Effector CD8-positive, alpha-beta T cell (primary cell): ENCODE measurements around the gene PKLR.
A peak's percentile ranks its signal among the peaks of the same experiment; 100 is the strongest.
"Not testable (repeated sequence)": the region's sequence is repeated elsewhere in the genome, so short reads cannot be mapped to it uniquely, and the experiment has no call there.

Source experiments
- DNase-seq: peaks from one replicate; lab custom pipeline; 2025; lab: John Stamatoyannopoulos, UW

Gene PKLR

GRCh38 chr1:155255243-155256007 is 45.8 kb downstream of the PKLR start, which contains the start of gene ENTREP3:
TSS of gene ENTREP3 (minus strand) at chr1:155255483. CDS start at chr1:155254877, 606 bp downstream.
- peak; percentile 66 for DNase-seq

GRCh38 chr1:155254714-155255242 is 46.5 kb downstream of the PKLR start:
- no peak for DNase-seq

- DNase-seq: no peak
Measured at GRCh38 chr1:155254228-155254713, 47.0 kb downstream of the PKLR start.

GRCh38 chr1:155253797-155254196 is 47.4 kb downstream of the PKLR start:
- no peak for DNase-seq

GRCh38 chr1:155253208-155253607 is 48.0 kb downstream of the PKLR start:
- no peak for DNase-seq

GRCh38 chr1:155251566-155251965 is 49.7 kb downstream of the PKLR start:
- no peak for DNase-seq

- peak; percentile 95 for DNase-seq
Measured at GRCh38 chr1:155250633-155251449, 50.4 kb downstream of the PKLR start.

- DNase-seq: peak; percentile 57
Measured at GRCh38 chr1:155250246-155250632, 51.0 kb downstream of the PKLR start.

GRCh38 chr1:155247667-155248553 is 53.3 kb downstream of the PKLR start:
- DNase-seq: no peak

- DNase-seq: not testable (repeated sequence)
Measured at GRCh38 chr1:155246796-155247195, 54.4 kb downstream of the PKLR start.

- no peak for DNase-seq
Measured at GRCh38 chr1:155245163-155245524, 56.1 kb downstream of the PKLR start.

- DNase-seq: peak; percentile 94
Measured at GRCh38 chr1:155244368-155245162, 56.7 kb downstream of the PKLR start.

GRCh38 chr1:155242805-155243358 is 58.4 kb downstream of the PKLR start:
- DNase-seq: no peak

- no peak for DNase-seq
Measured at GRCh38 chr1:155241841-155242264, 59.4 kb downstream of the PKLR start.

- peak; percentile 48 for DNase-seq
Measured at GRCh38 chr1:155241069-155241679, 60.1 kb downstream of the PKLR start.
